Breast epithelium (tissue), 3 donors: ENCODE data around the gene KATNA1.

ENCODE experiments used
- CTCF ChIP-seq, 3 donors: fragments of 450-650 bp; IDR thresholded peaks; one replicate each; pipeline ENCODE4 v1.5.1; 2016 to 2017; ENCODE audit warnings: antibody characterized with exemption in 3 of 3, mild to moderate bottlenecking in 3 of 3, moderate library complexity in 3 of 3
- POLR2A ChIP-seq: fragments of 450-650 bp; IDR thresholded peaks from one replicate; pipeline ENCODE4 v1.6.1; 2016; ENCODE audit warnings: antibody characterized with exemption, mild to moderate bottlenecking, moderate library complexity
- POLR2AphosphoS5 ChIP-seq, 3 donors: sonication (generic); formaldehyde crosslinking; IDR thresholded peaks; one replicate each; pipeline ENCODE4 v1.6.1; 2017; ENCODE audit warnings: antibody characterized with exemption in 3 of 3

GRCh38 chr6:149627672-149628071 lies 20.8 kb downstream of the KATNA1 start:
- TF ChIP-seq POLR2A (no peak), CTCF (IDR thresholded peaks at IDR 0.05) (no peak), POLR2AphosphoS5 (IDR thresholded peaks at IDR 0.05) (no peak)
